Smooth muscle cell (in vitro differentiated cells): ENCODE data around the gene NIT1. TPM values are rescaled to one million over a fixed set of nuclear protein-coding genes. Genes with fewer than 3 reads are reported as not detected.

Experiments
- DNase-seq: peaks from one replicate; lab custom pipeline; 2025; ENCODE audit not compliant: unreplicated experiment; lab: John Stamatoyannopoulos, UW
- H2AFZ ChIP-seq: fragments of 200-600 bp; sonication (generic); 2 replicates; pipeline ENCODE4 v1.6.0; 2016; ENCODE audit warnings: antibody characterized with exemption, low read depth, mild to moderate bottlenecking
- H3F3A ChIP-seq: fragments of 200-600 bp; sonication (generic); 2 replicates; pipeline ENCODE4 v1.6.0; 2017; ENCODE audit warnings: antibody characterized with exemption, low read depth
- H3K27ac ChIP-seq: fragments of 200-600 bp; sonication (generic); 2 replicates; pipeline ENCODE4 v1.5.1; 2016; ENCODE audit warnings: low read depth, mild to moderate bottlenecking
- H3K27me3 ChIP-seq: fragments of 200-600 bp; sonication (generic); 2 replicates; pipeline ENCODE4 v1.6.1; 2016; ENCODE audit warnings: low read depth, mild to moderate bottlenecking
- H3K36me3 ChIP-seq: fragments of 200-600 bp; sonication (generic); 2 replicates; pipeline ENCODE4 v1.5.1; 2016; ENCODE audit warnings: low read depth
- H3K4me1 ChIP-seq: fragments of 200-600 bp; sonication (generic); 2 replicates; pipeline ENCODE4 v1.5.1; 2016; ENCODE audit warnings: low read depth
- H3K4me2 ChIP-seq: fragments of 200-600 bp; sonication (generic); 2 replicates; pipeline ENCODE4 v1.6.0; 2016; ENCODE audit warnings: mild to moderate bottlenecking
- H3K4me3 ChIP-seq: fragments of 200-600 bp; sonication (generic); 2 replicates; pipeline ENCODE4 v1.5.1; 2016; ENCODE audit warnings: mild to moderate bottlenecking
- H3K79me2 ChIP-seq: fragments of 200-600 bp; sonication (generic); 2 replicates; pipeline ENCODE4 v1.6.0; 2016; ENCODE audit warnings: low read depth, mild to moderate bottlenecking
- H3K9ac ChIP-seq: fragments of 200-600 bp; sonication (generic); 2 replicates; pipeline ENCODE4 v1.6.0; 2016; ENCODE audit warnings: low read depth
- H3K9me3 ChIP-seq: fragments of 200-600 bp; sonication (generic); replicated peaks from 2 replicates; pipeline ENCODE4 v1.5.1; 2016; ENCODE audit warnings: low read depth
- H4K20me1 ChIP-seq: fragments of 200-600 bp; sonication (generic); 2 replicates; pipeline ENCODE4 v1.6.0; 2016; ENCODE audit warnings: low read depth
- CTCF ChIP-seq: fragments of 200-600 bp; sonication (generic); IDR thresholded peaks from 2 replicates; pipeline ENCODE4 v1.5.1; 2017; ENCODE audit warnings: borderline replicate concordance, mild to moderate bottlenecking, antibody characterized with exemption; ENCODE audit not compliant: insufficient read depth, poor library complexity, severe bottlenecking
- WGBS: methylation state at CpG from one replicate; pipeline ENCODE4 v1.1.7; 2016; ENCODE audit warnings: low lambda C conversion rate; 5-methylcytosine and 5-hydroxymethylcytosine counted together
- polyA plus RNA-seq: library from polyadenylated mRNA; unstranded; fragments of >200 nt; fragmentation: Nextera tagmentation; extraction: Ambion mirVana; gene quantifications from 2 replicates; pipeline ENCODE4 v1.2.1, GENCODE V29; 2016
- total RNA-seq: library from RNA; depleted of rRNA; stranded (reverse); fragments of >200 nt; gene quantifications from 2 replicates; pipeline ENCODE4 v1.2.3, GENCODE V29; 2014

The NIT1 gene
- total and polyA plus RNA-seq, 2 experiments from 2014 or later: 33.6 to 37.6 TPM

GRCh38 chr1:161158316-161159010, 40.6 kb downstream of the NIT1 start:
- H3K4me2 ChIP-seq: peak overlapping the region; percentile 99
- H3K9ac ChIP-seq: peak overlapping the region; percentile 75
- peak overlapping the region; percentile 69 for H3K27ac ChIP-seq
- peaks cover 10% of the 10 kb centered on the region for H3K79me2 ChIP-seq
- no peaks in the 10 kb centered on the region for H3K27me3 ChIP-seq
- no peak overlapping the region for H2AFZ ChIP-seq
- H4K20me1 ChIP-seq: no peaks in the 10 kb centered on the region
- H3K4me1 ChIP-seq: peaks cover 11% of the 10 kb centered on the region
- no peak for TF ChIP-seq CTCF
- no peaks in the 10 kb centered on the region for H3K9me3 ChIP-seq
- peak overlapping the region; percentile 81 for H3K4me3 ChIP-seq
- no peaks in the 10 kb centered on the region for H3K36me3 ChIP-seq
- no peaks in the 10 kb centered on the region for H3F3A ChIP-seq
- DNase-seq: no peak
- WGBS: 89% methylated on average over 9 of the region's 9 CpGs

GRCh38 chr1:161159087-161159912, 41.4 kb downstream of the NIT1 start, which contains the start of gene USP21:
TSS of gene USP21 (plus strand) at chr1:161159500. CDS start at chr1:161160641, 1,141 bp downstream.
- H3K36me3 ChIP-seq: no peaks in the 10 kb centered on the region

GRCh38 chr1:161159913-161160243, 42.0 kb downstream of the NIT1 start:
- H3K4me3 ChIP-seq: peak overlapping the region; percentile 81
- TF ChIP-seq CTCF: no peak
- 17% methylated on average over 11 of the region's 11 CpGs for whole genome bisulfite sequencing

More at GRCh38 chr1:161159087-161159912, 41.4 kb downstream of the NIT1 start, which contains the start of gene USP21:
- H2AFZ ChIP-seq: peak within 1 kb of the TSS; percentile 17
- peak; percentile 82 for DNase-seq
- H3K9ac ChIP-seq: peak within 1 kb of the TSS; percentile 75
- 2% methylated on average over 55 of the region's 60 CpGs for WGBS
- no peak for TF ChIP-seq CTCF
- H4K20me1 ChIP-seq: no peaks in the 10 kb centered on the region
- peak within 1 kb of the TSS; percentile 81 for H3K4me3 ChIP-seq
- peaks cover 11% of the 10 kb centered on the region for H3K4me1 ChIP-seq
- H3K27me3 ChIP-seq: no peaks in the 10 kb centered on the region
- no peaks in the 10 kb centered on the region for H3K9me3 ChIP-seq
- no peaks in the 10 kb centered on the region for H3F3A ChIP-seq
- H3K79me2 ChIP-seq: peaks cover 10% of the 10 kb centered on the region
- peak within 1 kb of the TSS; percentile 99 for H3K4me2 ChIP-seq
- H3K27ac ChIP-seq: peak within 1 kb of the TSS; percentile 69

More at GRCh38 chr1:161159913-161160243, 42.0 kb downstream of the NIT1 start:
- no peaks in the 10 kb centered on the region for H3K36me3 ChIP-seq
- no peaks in the 10 kb centered on the region for H3K27me3 ChIP-seq
- H3K9ac ChIP-seq: peak overlapping the region; percentile 75
- peak overlapping the region; percentile 99 for H3K4me2 ChIP-seq
- DNase-seq: no peak
- H3K79me2 ChIP-seq: peaks cover 6% of the 10 kb centered on the region
- no peaks in the 10 kb centered on the region for H4K20me1 ChIP-seq
- H3K4me1 ChIP-seq: peaks cover 7% of the 10 kb centered on the region
- peak overlapping the region; percentile 69 for H3K27ac ChIP-seq
- H3K9me3 ChIP-seq: no peaks in the 10 kb centered on the region
- peak overlapping the region; percentile 17 for H2AFZ ChIP-seq
- peaks cover 2% of the 10 kb centered on the region for H3F3A ChIP-seq
